BLaER1 (cell line): ENCODE measurements around the gene RNF115.

Source experiments
- H3K27ac ChIP-seq: shearing (Covaris generic); formaldehyde crosslinking; 2 replicates; pipeline ENCODE4 v1.8.1; 2022
- H3K27me3 ChIP-seq: shearing (Covaris generic); formaldehyde crosslinking; 2 replicates; pipeline ENCODE4 v1.8.1; 2022
- H3K36me3 ChIP-seq: shearing (Covaris generic); formaldehyde crosslinking; 2 replicates; pipeline ENCODE4 v1.8.1; 2022
- H3K4me1 ChIP-seq: shearing (Covaris generic); formaldehyde crosslinking; 2 replicates; pipeline ENCODE4 v1.8.1; 2022
- H3K4me2 ChIP-seq: shearing (Covaris generic); formaldehyde crosslinking; 2 replicates; pipeline ENCODE4 v1.8.1; 2022
- H3K4me3 ChIP-seq: shearing (Covaris generic); formaldehyde crosslinking; 2 replicates; pipeline ENCODE4 v1.8.1; 2022
- H3K9ac ChIP-seq: shearing (Covaris generic); formaldehyde crosslinking; 2 replicates; pipeline ENCODE4 v1.8.1; 2022
- H3K9me3 ChIP-seq: shearing (Covaris generic); formaldehyde crosslinking; 2 replicates; pipeline ENCODE4 v1.8.1; 2022
- H4K20me1 ChIP-seq: shearing (Covaris generic); formaldehyde crosslinking; 2 replicates; pipeline ENCODE4 v1.8.1; 2022
- Cebpa-rat ChIP-seq: shearing (Covaris generic); IDR thresholded peaks from 2 replicates; pipeline ENCODE4 v1.8.1; 2022

Gene RNF115

DNA sequence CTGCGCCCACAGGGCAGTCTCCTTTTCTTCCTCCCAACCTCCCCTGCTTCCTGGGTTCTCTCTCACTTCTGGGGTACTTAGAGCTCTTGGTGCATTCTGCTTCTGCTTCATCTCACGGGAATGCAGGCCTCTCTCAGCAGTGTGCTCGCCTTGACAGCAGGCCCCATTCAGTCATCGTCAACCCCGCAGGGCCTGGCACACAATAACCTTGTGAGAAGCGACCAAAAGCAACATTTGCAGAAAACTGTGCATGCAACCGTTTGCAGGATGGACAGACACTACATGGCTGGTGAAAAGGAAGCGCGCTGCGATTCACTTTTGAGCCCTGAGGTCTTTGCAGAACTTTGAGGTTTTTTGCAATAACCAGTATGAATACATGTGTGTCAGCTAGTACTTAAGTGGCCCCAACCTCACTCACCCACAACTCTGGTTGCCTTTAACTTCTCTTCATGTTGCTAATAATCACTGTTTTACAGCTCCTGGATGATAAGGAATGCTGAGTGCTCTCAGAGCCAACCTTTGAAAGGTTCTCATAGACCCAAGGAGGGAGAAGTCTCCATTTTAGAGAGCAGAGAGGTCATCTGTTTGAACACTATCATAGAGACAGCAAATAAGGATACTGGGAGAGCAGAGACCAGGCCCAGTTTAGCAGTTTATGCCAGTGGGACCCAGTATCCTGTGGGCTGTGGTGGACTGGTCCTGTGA is 107.1 kb downstream of the RNF115 start:
- Histone ChIP-seq H3K27ac (no peak overlapping the region), H3K36me3 (no peaks in the 10 kb centered on the region), H3K9ac (no peak overlapping the region), H3K4me1 (peaks cover 8% of the 10 kb centered on the region; the same call in 1 of the 2 replicates), H4K20me1 (no peaks in the 10 kb centered on the region), H3K27me3 (peaks cover 13% of the 10 kb centered on the region), H3K4me3 (no peak overlapping the region), H3K9me3 (no peaks in the 10 kb centered on the region), H3K4me2 (no peak overlapping the region)
- no peak for TF ChIP-seq Cebpa-rat

DNA sequence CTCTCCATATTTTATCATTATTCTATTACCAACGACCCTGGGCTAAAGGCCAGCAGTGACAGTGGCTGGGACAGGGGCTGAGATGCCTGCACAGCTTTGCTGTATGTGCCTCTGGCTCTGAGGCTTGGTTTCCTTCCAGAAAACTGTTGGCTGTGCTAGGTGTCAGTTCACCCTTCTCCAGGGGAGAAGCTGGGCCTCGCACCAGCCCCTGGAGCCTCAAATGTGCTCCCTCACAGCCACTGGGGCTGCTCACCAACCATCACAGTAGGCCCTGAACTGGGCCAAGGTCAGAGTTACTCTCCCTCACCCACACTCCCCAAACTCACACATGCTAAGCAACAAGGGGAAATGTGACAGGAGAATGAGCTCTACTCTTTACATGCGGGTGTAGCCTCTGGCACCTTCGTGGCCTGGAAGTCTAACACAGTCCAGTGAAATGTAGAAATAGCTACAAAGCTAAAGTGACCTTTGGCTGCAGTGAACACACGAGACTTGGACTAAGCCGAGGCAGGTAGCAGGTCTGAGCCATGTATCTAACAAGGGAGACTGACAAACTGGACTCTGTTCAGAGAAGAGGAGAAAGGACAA is 109.3 kb downstream of the RNF115 start:
- TF ChIP-seq Cebpa-rat, result no peak

DNA sequence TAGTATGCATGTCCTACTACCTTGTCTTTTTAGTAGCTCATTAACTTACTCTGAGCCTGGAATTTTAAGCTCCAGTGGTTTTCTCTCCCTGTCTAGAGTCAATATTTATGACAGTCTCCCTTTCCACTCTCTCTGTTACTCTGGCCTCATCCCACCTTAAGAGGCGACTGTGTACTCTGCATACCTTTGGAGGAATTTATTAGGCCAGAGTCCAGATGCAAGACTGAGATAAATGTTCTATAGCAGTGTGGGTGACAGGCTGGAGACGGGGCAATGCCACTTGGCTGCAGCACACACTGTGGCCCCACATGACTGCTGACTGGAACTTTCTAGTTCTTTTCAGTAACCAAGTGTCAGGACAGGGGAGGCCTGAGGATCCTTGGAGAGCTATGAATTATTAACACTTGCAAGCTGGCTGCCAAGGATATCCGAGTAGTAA is 112.7 kb downstream of the RNF115 start:
- Histone ChIP-seq H3K9ac (no peak overlapping the region), H3K9me3 (no peaks in the 10 kb centered on the region), H3K27ac (no peak overlapping the region), H3K4me1 (no peaks in the 10 kb centered on the region), H3K36me3 (no peaks in the 10 kb centered on the region), H4K20me1 (no peaks in the 10 kb centered on the region), H3K4me3 (no peak overlapping the region), H3K27me3 (no peaks in the 10 kb centered on the region), H3K4me2 (no peak overlapping the region)
- TF ChIP-seq Cebpa-rat, result no peak

More for the DNA sequence above, 109.3 kb downstream of the RNF115 start:
- no peaks in the 10 kb centered on the region for H3K9me3 ChIP-seq
- H3K27ac ChIP-seq, result no peak overlapping the region
- no peaks in the 10 kb centered on the region for H4K20me1 ChIP-seq
- no peak overlapping the region for H3K4me3 ChIP-seq
- H3K4me1 ChIP-seq, result no peaks in the 10 kb centered on the region
- H3K36me3 ChIP-seq, result no peaks in the 10 kb centered on the region
- H3K27me3 ChIP-seq, result no peaks in the 10 kb centered on the region
- H3K9ac ChIP-seq, result no peak overlapping the region
- no peak overlapping the region for H3K4me2 ChIP-seq

DNA sequence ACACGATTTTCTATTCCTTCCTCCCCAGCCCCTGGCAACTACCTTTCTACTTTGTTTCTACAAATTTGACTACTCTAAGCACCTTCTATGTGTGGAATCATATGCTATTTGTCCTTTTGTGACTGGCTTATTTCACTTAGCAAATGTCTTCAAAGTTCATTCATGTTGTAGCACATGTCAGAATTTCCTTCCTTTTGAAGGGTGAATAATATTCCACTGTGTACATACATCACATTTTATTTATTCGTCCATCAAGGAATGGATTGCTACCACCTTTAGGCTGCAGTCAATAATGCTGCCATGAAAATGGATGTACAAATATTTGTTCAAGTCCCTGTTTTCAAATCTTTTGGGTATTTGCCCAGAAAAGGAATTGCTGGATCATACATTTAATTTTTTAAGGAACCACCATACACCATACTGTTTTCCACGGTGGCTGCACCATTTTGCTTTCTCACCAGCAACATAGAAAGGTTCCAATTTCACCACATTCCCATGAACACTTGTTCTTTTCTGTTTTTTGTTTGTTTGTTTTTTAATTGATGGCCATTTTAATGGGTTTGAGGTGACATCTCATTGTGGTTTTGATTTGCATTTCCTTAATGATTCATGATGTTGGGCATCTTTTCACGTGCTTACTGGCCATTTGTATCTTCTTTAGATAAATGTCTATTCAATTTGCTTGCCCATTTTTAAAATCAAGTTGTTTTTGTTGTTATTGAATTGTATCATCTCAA is 113.4 kb downstream of the RNF115 start:
- Histone ChIP-seq H4K20me1 (no peaks in the 10 kb centered on the region), H3K36me3 (no peaks in the 10 kb centered on the region), H3K27ac (no peak overlapping the region), H3K27me3 (no peaks in the 10 kb centered on the region), H3K9me3 (no peaks in the 10 kb centered on the region), H3K4me1 (no peaks in the 10 kb centered on the region), H3K4me2 (no peak overlapping the region), H3K4me3 (no peak overlapping the region), H3K9ac (no peak overlapping the region)
- no peak for TF ChIP-seq Cebpa-rat

DNA sequence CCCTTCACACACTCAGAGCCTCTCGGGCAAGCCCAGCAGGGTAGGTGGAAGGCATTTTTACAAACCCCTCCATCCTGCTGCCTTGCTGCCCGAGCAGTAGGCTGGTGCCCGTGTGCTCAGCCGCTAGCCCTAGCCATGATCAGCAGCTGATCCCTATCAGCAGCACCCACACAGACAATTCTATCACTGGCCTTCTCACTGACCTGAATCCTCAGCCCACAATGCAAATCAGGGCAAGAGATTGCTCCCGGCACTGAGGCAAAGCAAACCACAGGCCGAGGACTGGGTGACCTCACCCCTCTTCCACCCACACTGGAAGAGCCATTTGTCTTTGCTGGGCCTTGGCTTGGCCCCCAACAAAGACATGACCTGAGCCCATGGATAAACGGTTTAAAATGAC is 115.8 kb downstream of the RNF115 start:
- no peak overlapping the region for H3K4me3 ChIP-seq
- TF ChIP-seq Cebpa-rat, result no peak
- H3K4me2 ChIP-seq, result no peak overlapping the region
- H4K20me1 ChIP-seq, result no peaks in the 10 kb centered on the region
- H3K27me3 ChIP-seq, result no peaks in the 10 kb centered on the region
- H3K27ac ChIP-seq, result no peak overlapping the region
- H3K9ac ChIP-seq, result no peak overlapping the region
- H3K9me3 ChIP-seq, result no peaks in the 10 kb centered on the region
- H3K36me3 ChIP-seq, result no peaks in the 10 kb centered on the region
- H3K4me1 ChIP-seq, result no peaks in the 10 kb centered on the region

DNA sequence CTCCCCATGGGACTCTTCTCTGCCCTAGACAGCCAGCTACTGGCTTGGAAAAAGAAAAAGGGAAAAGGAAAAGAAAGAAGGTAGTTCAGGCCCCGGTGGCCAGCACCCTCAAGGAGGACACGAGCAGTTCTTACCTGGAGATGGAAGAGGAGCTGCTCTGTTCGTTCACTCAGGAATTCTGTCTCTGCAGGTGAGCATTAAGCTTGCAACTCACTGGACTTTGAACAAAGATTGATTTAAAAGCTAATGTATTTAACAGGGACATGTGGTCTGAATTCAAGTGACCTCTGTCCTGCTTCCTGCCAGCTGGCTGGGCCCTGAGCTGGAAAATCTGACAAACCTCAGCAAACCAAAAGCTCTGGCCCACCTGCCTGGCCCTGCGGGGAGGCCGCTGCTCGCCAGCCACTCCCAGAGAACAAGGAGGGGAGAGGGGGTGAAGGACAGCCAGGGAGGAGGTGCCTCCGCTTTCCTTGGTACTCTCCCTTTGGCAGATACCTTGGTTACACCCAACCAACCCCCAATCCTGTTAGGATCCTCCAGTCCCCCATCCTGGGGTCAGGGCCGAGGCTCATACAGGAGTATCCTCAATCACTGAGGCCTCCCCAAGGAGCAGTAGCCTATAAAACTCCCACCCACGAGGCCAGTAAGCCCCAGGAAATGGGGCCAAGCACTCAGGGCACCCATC is 116.6 kb downstream of the RNF115 start, which contains the start of gene PDZK1:
Gene PDZK1, minus strand, starts transcription at position 186 of the 685 bp plus-strand sequence. CDS start 19,347 bp downstream, outside the sequence.
- Histone ChIP-seq H3K9ac (no peak within 1 kb of the TSS), H3K4me3 (no peak within 1 kb of the TSS), H3K27ac (no peak within 1 kb of the TSS), H4K20me1 (no peaks in the 10 kb centered on the region), H3K27me3 (no peaks in the 10 kb centered on the region), H3K4me2 (no peak within 1 kb of the TSS), H3K9me3 (no peaks in the 10 kb centered on the region), H3K4me1 (no peaks in the 10 kb centered on the region), H3K36me3 (no peaks in the 10 kb centered on the region)
- no peak for TF ChIP-seq Cebpa-rat

DNA sequence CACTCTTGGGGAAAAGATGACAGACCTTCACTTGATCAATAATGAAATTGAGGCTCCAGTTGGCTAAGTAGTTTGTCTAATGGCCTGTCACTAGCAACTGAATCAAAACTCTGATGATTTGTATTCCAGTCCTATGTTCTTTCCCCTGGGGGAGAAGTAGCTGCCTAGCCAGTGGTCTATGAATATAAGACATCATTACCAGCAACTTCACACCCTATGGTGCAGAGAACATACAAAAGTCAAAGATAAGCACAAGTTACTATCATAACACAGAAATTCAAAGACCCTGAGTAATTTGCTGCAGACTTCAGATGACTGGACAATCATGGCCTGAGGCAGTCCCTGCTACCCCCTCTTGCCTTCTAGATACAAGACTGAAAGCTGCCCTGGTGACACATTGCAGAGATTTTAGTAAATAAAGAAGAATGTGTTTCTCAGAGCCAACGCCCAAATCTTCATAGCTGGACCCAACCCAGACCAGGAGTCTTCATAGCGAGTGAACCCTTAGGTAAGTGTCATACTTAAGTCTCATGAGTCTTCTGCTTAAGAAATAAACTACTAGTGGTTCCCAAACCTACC is 117.7 kb downstream of the RNF115 start:
- Histone ChIP-seq H4K20me1 (no peaks in the 10 kb centered on the region), H3K4me1 (no peaks in the 10 kb centered on the region), H3K9me3 (no peaks in the 10 kb centered on the region), H3K36me3 (no peaks in the 10 kb centered on the region), H3K4me2 (no peak overlapping the region), H3K9ac (no peak overlapping the region), H3K27me3 (no peaks in the 10 kb centered on the region), H3K4me3 (no peak overlapping the region), H3K27ac (no peak overlapping the region)
- no peak for TF ChIP-seq Cebpa-rat

DNA sequence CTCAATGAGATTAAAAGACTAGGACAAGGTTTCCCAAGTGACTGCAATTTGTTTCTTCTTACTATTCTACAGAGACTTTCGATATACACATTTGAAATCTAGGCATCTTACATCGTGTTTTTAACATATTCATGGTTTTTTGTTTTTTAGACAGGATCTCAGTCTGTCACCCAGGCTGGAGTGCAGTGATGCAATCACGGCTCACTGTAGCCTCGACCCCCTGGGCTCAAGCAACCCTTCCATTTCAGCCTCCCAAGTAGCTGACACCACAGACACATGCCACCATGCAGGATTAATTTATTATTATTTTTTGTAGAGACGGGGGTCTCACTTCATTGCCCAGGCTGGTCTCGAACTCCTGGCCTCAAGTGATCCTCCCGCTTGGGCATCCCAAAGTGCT is 118.3 kb downstream of the RNF115 start:
- Histone ChIP-seq H3K27ac (no peak overlapping the region), H3K4me2 (no peak overlapping the region), H3K4me1 (no peaks in the 10 kb centered on the region), H4K20me1 (no peaks in the 10 kb centered on the region), H3K27me3 (no peaks in the 10 kb centered on the region), H3K36me3 (no peaks in the 10 kb centered on the region), H3K4me3 (no peak overlapping the region), H3K9ac (no peak overlapping the region), H3K9me3 (no peaks in the 10 kb centered on the region)
- TF ChIP-seq Cebpa-rat, result no peak

DNA sequence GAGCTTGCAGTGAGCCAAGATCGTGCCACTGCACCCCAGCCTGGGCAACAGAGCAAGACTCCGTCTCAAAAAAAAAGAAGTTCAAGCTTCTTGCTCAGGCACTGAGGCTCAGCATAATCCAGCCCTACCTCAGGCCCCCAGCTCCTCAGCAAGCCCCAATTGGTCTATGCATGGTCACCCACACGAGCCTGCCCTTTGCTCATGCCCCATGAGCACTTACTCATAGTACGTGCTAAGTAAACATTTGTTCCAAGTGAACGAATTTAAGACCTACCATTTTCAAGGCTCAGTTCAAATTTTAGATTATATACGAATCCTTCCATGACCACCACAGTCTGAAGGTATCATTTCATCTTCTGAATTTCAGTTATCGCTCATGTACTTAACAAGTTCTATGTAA is 121.1 kb downstream of the RNF115 start:
- Histone ChIP-seq H3K27me3 (no peaks in the 10 kb centered on the region), H3K4me1 (no peaks in the 10 kb centered on the region), H3K27ac (no peak overlapping the region), H3K9ac (no peak overlapping the region), H3K4me2 (no peak overlapping the region), H3K36me3 (no peaks in the 10 kb centered on the region), H4K20me1 (no peaks in the 10 kb centered on the region), H3K4me3 (no peak overlapping the region), H3K9me3 (no peaks in the 10 kb centered on the region)
- TF ChIP-seq Cebpa-rat, result no peak
